Chondrocyte (in vitro differentiated cells): ENCODE data around the gene JMJD7. TPM values are rescaled to one million over a fixed set of nuclear protein-coding genes. Genes with fewer than 3 reads are reported as not detected.
A peak's percentile ranks its signal among the peaks of the same experiment; 100 is the strongest.

Source experiments
- DNase-seq: peaks from one replicate; pipeline ENCODE4 v3.0.0; 2021; ENCODE audit warnings: mixed read lengths, low spot score
- H3K27ac Mint-ChIP-seq: one replicate; pipeline ENCODE4 v1.8.0; 2021; ENCODE audit warnings: mild to moderate bottlenecking, moderate library complexity, mixed read lengths; ENCODE audit not compliant: unreplicated experiment
- H3K27me3 Mint-ChIP-seq: 2 replicates; pipeline ENCODE4 v1.8.0; 2021; ENCODE audit warnings: low read depth, mixed read lengths
- H3K36me3 Mint-ChIP-seq: 2 replicates; pipeline ENCODE4 v1.8.0; 2021; ENCODE audit warnings: low read depth, mixed read lengths
- H3K4me1 Mint-ChIP-seq: 2 replicates; pipeline ENCODE4 v1.8.0; 2021; ENCODE audit warnings: low read depth, mild to moderate bottlenecking, mixed read lengths
- H3K4me3 Mint-ChIP-seq: one replicate; pipeline ENCODE4 v1.8.0; 2021; ENCODE audit warnings: mild to moderate bottlenecking, moderate library complexity, mixed read lengths; ENCODE audit not compliant: unreplicated experiment
- H3K9me3 Mint-ChIP-seq: 2 replicates; pipeline ENCODE4 v1.8.0; 2021; ENCODE audit warnings: low read depth, mixed read lengths
- CTCF ChIP-seq: fragments of 200-600 bp; sonication (generic); IDR thresholded peaks from 2 replicates; pipeline ENCODE4 v1.5.0; 2021; ENCODE audit warnings: antibody characterized with exemption, mild to moderate bottlenecking, moderate library complexity
- total RNA-seq: library from RNA; stranded (reverse); gene quantifications from 3 replicates; pipeline ENCODE4 v1.2.1, GENCODE V29; 2021

JMJD7 gene
- total RNA-seq, 1 donor from 2014 or later: 5.2 TPM

- DNase-seq: no peak
- no peak overlapping the region for H3K27ac Mint-ChIP-seq
- no peak overlapping the region for H3K4me3 Mint-ChIP-seq
Measured at GRCh38 chr15:41822957-41823356, 4.9 kb upstream of the JMJD7 start.

GRCh38 chr15:41823502-41823901, 4.4 kb upstream of the JMJD7 start:
- H3K4me1 Mint-ChIP-seq: peaks cover 9% of the 10 kb centered on the region
- H3K9me3 Mint-ChIP-seq: no peaks in the 10 kb centered on the region
- H3K4me3 Mint-ChIP-seq: no peak overlapping the region
- H3K27ac Mint-ChIP-seq: no peak overlapping the region
- H3K36me3 Mint-ChIP-seq: peaks cover 30% of the 10 kb centered on the region
- no peak for TF ChIP-seq CTCF
- DNase-seq: no peak
- H3K27me3 Mint-ChIP-seq: no peaks in the 10 kb centered on the region

More at GRCh38 chr15:41822957-41823356, 4.9 kb upstream of the JMJD7 start:
- H3K4me1 Mint-ChIP-seq: peaks cover 7% of the 10 kb centered on the region
- TF ChIP-seq CTCF: peak; percentile 8
- no peaks in the 10 kb centered on the region for H3K27me3 Mint-ChIP-seq
- peaks cover 35% of the 10 kb centered on the region for H3K36me3 Mint-ChIP-seq
- H3K9me3 Mint-ChIP-seq: no peaks in the 10 kb centered on the region

- Mint-ChIP-seq H3K9me3 (no peaks in the 10 kb centered on the region), H3K27me3 (no peaks in the 10 kb centered on the region), H3K27ac (no peak overlapping the region), H3K4me1 (peaks cover 15% of the 10 kb centered on the region), H3K4me3 (no peak overlapping the region), H3K36me3 (peaks cover 26% of the 10 kb centered on the region)
- DNase-seq: no peak
- no peak for TF ChIP-seq CTCF
Measured at GRCh38 chr15:41824062-41824745, 3.7 kb upstream of the JMJD7 start.

GRCh38 chr15:41825145-41825544, 2.7 kb upstream of the JMJD7 start:
- Mint-ChIP-seq H3K36me3 (peaks cover 20% of the 10 kb centered on the region), H3K4me1 (peaks cover 15% of the 10 kb centered on the region), H3K9me3 (no peaks in the 10 kb centered on the region), H3K27me3 (no peaks in the 10 kb centered on the region), H3K27ac (no peak overlapping the region), H3K4me3 (no peak overlapping the region)
- TF ChIP-seq CTCF: no peak
- DNase-seq: no peak

- Mint-ChIP-seq H3K9me3 (no peaks in the 10 kb centered on the region), H3K4me3 (peak overlapping the region; percentile 7), H3K27me3 (no peaks in the 10 kb centered on the region), H3K4me1 (peaks cover 15% of the 10 kb centered on the region), H3K27ac (peak overlapping the region; percentile 9), H3K36me3 (peaks cover 20% of the 10 kb centered on the region)
- no peak for DNase-seq
- TF ChIP-seq CTCF: no peak
Measured at GRCh38 chr15:41825572-41826535, 2.0 kb upstream of the JMJD7 start.
